ENCODE data around the gene MOK. TPM values are rescaled to one million over a fixed set of nuclear protein-coding genes. Genes with fewer than 3 reads are reported as not detected.

Gene MOK
- total RNA-seq, 4 donors from 2014 or later: 1.3 to 2.8 (median 2.3) TPM

DNA sequence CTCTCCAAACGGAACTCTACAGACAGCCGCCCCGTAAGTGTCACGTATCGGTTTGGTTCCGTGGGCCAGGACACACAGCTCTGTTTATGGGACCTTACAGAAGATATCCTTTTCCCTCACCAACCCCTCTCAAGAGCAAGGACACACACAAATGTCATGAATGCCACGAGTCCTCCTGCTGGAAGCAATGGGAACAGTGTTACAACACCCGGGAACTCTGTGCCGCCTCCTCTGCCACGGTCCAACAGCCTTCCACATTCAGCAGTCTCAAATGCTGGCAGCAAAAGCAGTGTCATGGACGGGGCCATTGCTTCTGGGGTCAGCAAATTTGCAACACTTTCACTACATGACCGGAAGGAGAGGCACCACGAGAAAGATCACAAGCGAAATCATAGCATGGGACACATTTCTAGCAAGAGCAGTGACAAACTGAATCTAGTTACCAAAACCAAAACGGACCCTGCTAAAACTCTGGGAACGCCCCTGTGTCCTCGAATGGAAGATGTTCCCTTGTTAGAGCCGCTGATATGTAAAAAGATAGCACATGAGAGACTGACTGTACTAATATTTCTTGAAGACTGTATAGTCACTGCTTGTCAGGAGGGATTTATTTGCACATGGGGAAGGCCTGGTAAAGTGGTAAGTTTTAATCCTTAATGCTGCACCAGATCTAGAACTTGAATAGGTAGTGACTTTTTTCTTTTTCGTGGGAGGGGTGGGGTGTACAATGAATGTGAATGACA lies 95.6 kb downstream of the MOK start:
- in situ Hi-C loops (cut with MboI; ENCODE audit: low sequenced_read_pairs in 4 of 4): no loop called here
- DNase-seq (peak; percentile 30 to 87), ATAC-seq (peak; percentile 81 to 98)
- TF ChIP-seq, protein P1, sequence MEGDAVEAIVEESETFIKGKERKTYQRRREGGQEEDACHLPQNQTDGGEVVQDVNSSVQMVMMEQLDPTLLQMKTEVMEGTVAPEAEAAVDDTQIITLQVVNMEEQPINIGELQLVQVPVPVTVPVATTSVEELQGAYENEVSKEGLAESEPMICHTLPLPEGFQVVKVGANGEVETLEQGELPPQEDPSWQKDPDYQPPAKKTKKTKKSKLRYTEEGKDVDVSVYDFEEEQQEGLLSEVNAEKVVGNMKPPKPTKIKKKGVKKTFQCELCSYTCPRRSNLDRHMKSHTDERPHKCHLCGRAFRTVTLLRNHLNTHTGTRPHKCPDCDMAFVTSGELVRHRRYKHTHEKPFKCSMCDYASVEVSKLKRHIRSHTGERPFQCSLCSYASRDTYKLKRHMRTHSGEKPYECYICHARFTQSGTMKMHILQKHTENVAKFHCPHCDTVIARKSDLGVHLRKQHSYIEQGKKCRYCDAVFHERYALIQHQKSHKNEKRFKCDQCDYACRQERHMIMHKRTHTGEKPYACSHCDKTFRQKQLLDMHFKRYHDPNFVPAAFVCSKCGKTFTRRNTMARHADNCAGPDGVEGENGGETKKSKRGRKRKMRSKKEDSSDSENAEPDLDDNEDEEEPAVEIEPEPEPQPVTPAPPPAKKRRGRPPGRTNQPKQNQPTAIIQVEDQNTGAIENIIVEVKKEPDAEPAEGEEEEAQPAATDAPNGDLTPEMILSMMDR (IDR thresholded peaks at IDR 0.05 in 4 of 5, conservative IDR thresholded peaks at IDR 0.05 in 1 of 5): peak; percentile 30 to 61 (median 50)
- no peak for TF ChIP-seq POLR2A (IDR thresholded peaks at IDR 0.05)
- Histone ChIP-seq H3K9me3 (no peaks in the 10 kb centered on the region), H3K27ac (peak overlapping the region; percentile 5 to 78 (median 62)), H3K4me3 (no peak overlapping the region), H3K4me1 (peaks cover 1 to 7% of the 10 kb centered on the region in 2 donors), H3K27me3 (no peaks in the 10 kb centered on the region), H3K36me3 (no peaks in the 10 kb centered on the region)
- intact Hi-C loops (cut with DNase I; ENCODE audit: low total_unique reads): loop anchor here (2.0 kb wide), 1 partner anchor 71 kb away; the partner anchor contains the start of gene WDR20

DNA sequence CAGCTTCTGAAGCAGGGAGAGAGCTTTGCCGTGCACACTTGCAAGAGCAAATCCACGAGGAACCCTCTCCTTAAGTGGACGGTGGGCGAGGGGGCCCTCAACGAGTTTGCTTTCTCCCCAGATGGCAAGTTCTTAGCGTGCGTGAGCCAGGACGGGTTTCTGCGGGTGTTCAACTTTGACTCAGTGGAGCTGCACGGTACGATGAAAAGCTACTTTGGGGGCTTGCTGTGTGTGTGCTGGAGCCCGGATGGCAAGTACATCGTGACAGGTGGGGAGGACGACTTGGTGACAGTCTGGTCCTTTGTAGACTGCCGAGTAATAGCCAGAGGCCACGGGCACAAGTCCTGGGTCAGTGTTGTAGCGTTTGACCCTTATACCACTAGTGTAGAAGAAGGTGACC lies 96.2 kb downstream of the MOK start:
- Histone ChIP-seq H3K4me1 (peaks cover 0 to 7% of the 10 kb centered on the region in 2 donors), H3K4me3 (no peak overlapping the region), H3K36me3 (no peaks in the 10 kb centered on the region), H3K27ac (peak overlapping the region; percentile 5 to 78 (median 62)), H3K27me3 (no peaks in the 10 kb centered on the region), H3K9me3 (no peaks in the 10 kb centered on the region)
- peak; percentile 7 to 20 for ATAC-seq
- TF ChIP-seq, protein P1 (IDR thresholded peaks at IDR 0.05 in 4 of 5, conservative IDR thresholded peaks at IDR 0.05 in 1 of 5): no peak
- TF ChIP-seq POLR2A (IDR thresholded peaks at IDR 0.05): no peak
- in situ Hi-C loops (cut with MboI; ENCODE audit: low sequenced_read_pairs in 4 of 4): no loop called here
- no peak for DNase-seq
- intact Hi-C loops (cut with DNase I; ENCODE audit: low total_unique reads): loop anchor here (2.0 kb wide), 1 partner anchor 70 kb away; the partner anchor contains the start of gene WDR20

DNA sequence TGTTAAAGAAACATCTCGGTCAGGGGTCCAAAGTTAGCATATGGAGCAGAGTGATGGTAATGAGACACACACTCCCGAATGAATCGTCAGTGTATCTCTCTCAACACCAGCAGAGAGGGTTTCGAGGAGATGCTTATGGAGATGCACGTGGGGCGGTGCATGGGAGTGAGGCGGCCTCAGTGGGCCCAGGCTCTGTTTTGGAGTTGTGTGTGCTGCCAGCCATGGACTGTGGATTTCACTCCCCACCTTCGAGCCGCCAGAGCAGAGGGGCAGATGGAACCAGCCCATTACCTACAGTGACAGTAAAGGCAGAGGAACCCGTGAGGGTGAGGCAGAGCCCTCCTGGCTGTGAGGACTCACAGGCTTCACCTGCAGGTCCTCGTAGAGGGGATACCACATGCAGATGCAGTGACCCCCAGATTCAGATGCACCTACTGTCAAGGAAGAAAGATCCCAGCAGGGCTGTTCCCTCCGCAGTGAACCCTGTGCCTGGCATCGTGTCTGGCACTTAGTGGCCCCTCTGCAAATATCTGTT lies 97.1 kb downstream of the MOK start:
- Histone ChIP-seq H3K4me1 (peaks cover 0 to 7% of the 10 kb centered on the region in 2 donors), H3K9me3 (no peaks in the 10 kb centered on the region), H3K4me3 (no peak overlapping the region), H3K27me3 (no peaks in the 10 kb centered on the region), H3K27ac (no peak overlapping the region), H3K36me3 (no peaks in the 10 kb centered on the region)
- TF ChIP-seq, protein P1 (IDR thresholded peaks at IDR 0.05 in 4 of 5, conservative IDR thresholded peaks at IDR 0.05 in 1 of 5): no peak
- TF ChIP-seq POLR2A (IDR thresholded peaks at IDR 0.05): no peak
- no peak for ATAC-seq
- in situ Hi-C loops (cut with MboI; ENCODE audit: low sequenced_read_pairs in 4 of 4) (no loop called here), intact Hi-C loops (cut with DNase I; ENCODE audit: low total_unique reads) (loop anchor here (2.0 kb wide), 1 partner anchor 69 kb away; the partner anchor contains the start of gene WDR20)
- no peak for DNase-seq

DNA sequence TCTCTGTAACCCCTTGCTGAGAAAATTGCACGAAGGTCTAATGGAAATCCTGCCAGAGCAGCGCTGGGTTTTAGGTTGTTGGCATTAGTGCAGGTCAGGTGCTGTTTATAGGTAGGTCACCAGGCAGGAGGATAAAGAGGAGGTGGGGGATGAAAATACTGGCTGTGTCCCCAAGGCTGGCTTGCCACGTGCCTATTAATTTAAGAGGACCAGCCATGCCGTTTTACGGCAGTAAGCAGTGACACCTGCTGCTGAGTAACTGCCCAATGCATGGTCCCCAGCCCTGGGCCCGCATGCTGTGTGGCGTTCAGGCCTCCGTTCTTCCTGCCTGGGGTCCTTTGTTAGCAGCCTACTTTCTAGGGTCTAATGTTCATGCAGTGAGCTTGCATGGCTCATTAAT lies 98.0 kb downstream of the MOK start:
- H3K27me3 ChIP-seq: no peaks in the 10 kb centered on the region
- H3K9me3 ChIP-seq: no peaks in the 10 kb centered on the region
- H3K36me3 ChIP-seq: no peaks in the 10 kb centered on the region
- in situ Hi-C loops (cut with MboI; ENCODE audit: low sequenced_read_pairs in 4 of 4): no loop called here
- intact Hi-C loops (cut with DNase I; ENCODE audit: low total_unique reads): no loop called here
- ATAC-seq: no peak
- no peak for DNase-seq
- no peak overlapping the region for H3K27ac ChIP-seq
- TF ChIP-seq, protein P1 (IDR thresholded peaks at IDR 0.05 in 4 of 5, conservative IDR thresholded peaks at IDR 0.05 in 1 of 5): no peak
- TF ChIP-seq POLR2A (IDR thresholded peaks at IDR 0.05): no peak
- no peak overlapping the region for H3K4me3 ChIP-seq
- peaks cover 0 to 7% of the 10 kb centered on the region in 2 donors for H3K4me1 ChIP-seq
